Glutamatergic neuron (in vitro differentiated cells): ENCODE data around the gene RAPGEF2. TPM values are rescaled to one million over a fixed set of nuclear protein-coding genes. Genes with fewer than 3 reads are reported as not detected.
"Not testable (repeated sequence)": the region's sequence is repeated elsewhere in the genome, so short reads cannot be mapped to it uniquely, and the experiment has no call there.

Experiments used
- DNase-seq: peaks from one replicate; pipeline ENCODE4 v3.0.0; 2022
- H3K27ac Mint-ChIP-seq: one replicate; pipeline ENCODE4 v1.8.0; 2020; ENCODE audit warnings: mild to moderate bottlenecking, mixed read lengths, inconsistent platforms; ENCODE audit not compliant: unreplicated experiment
- H3K27me3 Mint-ChIP-seq: one replicate; pipeline ENCODE4 v1.8.0; 2020; ENCODE audit warnings: mild to moderate bottlenecking, moderate library complexity, mixed read lengths, inconsistent platforms; ENCODE audit not compliant: unreplicated experiment
- H3K36me3 Mint-ChIP-seq: one replicate; pipeline ENCODE4 v1.8.0; 2020; ENCODE audit warnings: mild to moderate bottlenecking, mixed read lengths, inconsistent platforms; ENCODE audit not compliant: unreplicated experiment
- H3K4me1 Mint-ChIP-seq: one replicate; pipeline ENCODE4 v1.8.0; 2020; ENCODE audit warnings: mild to moderate bottlenecking, low read depth, mixed read lengths, inconsistent platforms; ENCODE audit not compliant: unreplicated experiment
- H3K4me3 Mint-ChIP-seq: one replicate; pipeline ENCODE4 v1.8.0; 2020; ENCODE audit warnings: mild to moderate bottlenecking, mixed read lengths, inconsistent platforms; ENCODE audit not compliant: unreplicated experiment
- H3K9me3 Mint-ChIP-seq: one replicate; pipeline ENCODE4 v1.8.0; 2020; ENCODE audit warnings: mild to moderate bottlenecking, moderate library complexity, mixed read lengths, inconsistent platforms; ENCODE audit not compliant: unreplicated experiment
- total RNA-seq: library from RNA; stranded (reverse); fragmentation: NEBNext Ultra II Directional; extraction: Animal tissue kit (Norgen Biotek cat#: 25700); gene quantifications from one replicate; pipeline ENCODE4 v1.2.1, GENCODE V29; 2021; ENCODE audit not compliant: unreplicated experiment
- TF ChIP-seq, protein P1 (sequence below): fragments of 200-600 bp; sonication (generic); IDR thresholded peaks from one replicate; pipeline ENCODE4 v1.5.0; 2021; ENCODE audit not compliant: partially characterized antibody, unreplicated experiment

RAPGEF2 gene
- total RNA-seq, 1 donor from 2014 or later: 58.4 TPM

DNA sequence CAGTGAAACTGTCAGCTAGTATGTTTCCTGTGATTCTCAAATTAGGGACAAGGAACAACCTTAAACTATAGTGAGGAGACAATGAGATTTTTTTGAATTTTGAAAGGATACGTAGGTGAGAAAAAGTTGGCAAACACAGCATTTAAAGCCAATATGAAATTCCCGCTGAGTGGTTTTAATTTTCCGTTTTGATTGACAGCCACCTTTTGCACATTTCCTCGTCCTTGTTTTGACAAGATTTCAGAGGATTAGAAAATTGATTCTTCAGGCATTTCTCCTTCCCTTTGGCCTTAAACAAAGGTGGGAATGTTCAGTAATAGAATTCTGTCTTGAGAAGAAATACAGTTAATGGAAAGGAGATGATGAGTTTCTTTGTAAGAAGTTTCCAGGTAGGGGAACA lies 52.2 kb downstream of the RAPGEF2 start:
- TF ChIP-seq, protein P1, sequence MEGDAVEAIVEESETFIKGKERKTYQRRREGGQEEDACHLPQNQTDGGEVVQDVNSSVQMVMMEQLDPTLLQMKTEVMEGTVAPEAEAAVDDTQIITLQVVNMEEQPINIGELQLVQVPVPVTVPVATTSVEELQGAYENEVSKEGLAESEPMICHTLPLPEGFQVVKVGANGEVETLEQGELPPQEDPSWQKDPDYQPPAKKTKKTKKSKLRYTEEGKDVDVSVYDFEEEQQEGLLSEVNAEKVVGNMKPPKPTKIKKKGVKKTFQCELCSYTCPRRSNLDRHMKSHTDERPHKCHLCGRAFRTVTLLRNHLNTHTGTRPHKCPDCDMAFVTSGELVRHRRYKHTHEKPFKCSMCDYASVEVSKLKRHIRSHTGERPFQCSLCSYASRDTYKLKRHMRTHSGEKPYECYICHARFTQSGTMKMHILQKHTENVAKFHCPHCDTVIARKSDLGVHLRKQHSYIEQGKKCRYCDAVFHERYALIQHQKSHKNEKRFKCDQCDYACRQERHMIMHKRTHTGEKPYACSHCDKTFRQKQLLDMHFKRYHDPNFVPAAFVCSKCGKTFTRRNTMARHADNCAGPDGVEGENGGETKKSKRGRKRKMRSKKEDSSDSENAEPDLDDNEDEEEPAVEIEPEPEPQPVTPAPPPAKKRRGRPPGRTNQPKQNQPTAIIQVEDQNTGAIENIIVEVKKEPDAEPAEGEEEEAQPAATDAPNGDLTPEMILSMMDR: no peak
- no peak overlapping the region for H3K27ac Mint-ChIP-seq
- DNase-seq: no peak
- H3K36me3 Mint-ChIP-seq: no peaks in the 10 kb centered on the region
- H3K27me3 Mint-ChIP-seq: no peaks in the 10 kb centered on the region
- H3K4me3 Mint-ChIP-seq: no peak overlapping the region
- peaks cover 2% of the 10 kb centered on the region for H3K9me3 Mint-ChIP-seq
- peaks cover 11% of the 10 kb centered on the region for H3K4me1 Mint-ChIP-seq

DNA sequence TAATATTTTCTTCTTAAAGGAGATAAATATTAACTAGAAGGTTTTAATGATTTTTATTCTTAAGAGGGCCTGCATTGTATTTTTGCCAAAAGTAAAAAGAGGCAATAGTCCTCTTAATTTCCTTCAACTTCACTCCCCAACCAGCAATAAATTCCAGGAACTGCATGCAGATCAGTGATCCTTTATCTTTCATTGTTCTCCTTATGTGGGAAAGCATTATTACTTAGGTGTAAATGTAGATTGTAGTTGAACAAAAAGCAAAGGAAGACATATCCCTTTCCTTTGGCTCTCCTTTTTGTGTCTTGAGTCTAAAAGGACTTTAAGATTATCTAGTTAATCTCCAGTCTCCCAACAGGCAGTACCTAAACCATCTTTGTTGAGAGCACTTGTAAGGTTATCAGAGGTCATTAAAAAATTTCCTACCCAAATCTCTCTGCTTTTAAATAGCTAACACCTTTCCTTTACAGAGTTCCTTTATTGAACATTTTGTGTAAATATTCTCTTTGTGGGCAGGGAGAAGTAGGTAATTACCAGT lies 55.3 kb downstream of the RAPGEF2 start:
- H3K36me3 Mint-ChIP-seq: no peaks in the 10 kb centered on the region
- peaks cover 2% of the 10 kb centered on the region for H3K9me3 Mint-ChIP-seq
- DNase-seq: no peak
- no peak overlapping the region for H3K4me3 Mint-ChIP-seq
- H3K27ac Mint-ChIP-seq: no peak overlapping the region
- peaks cover 12% of the 10 kb centered on the region for H3K4me1 Mint-ChIP-seq
- TF ChIP-seq, protein P1: no peak
- no peaks in the 10 kb centered on the region for H3K27me3 Mint-ChIP-seq

DNA sequence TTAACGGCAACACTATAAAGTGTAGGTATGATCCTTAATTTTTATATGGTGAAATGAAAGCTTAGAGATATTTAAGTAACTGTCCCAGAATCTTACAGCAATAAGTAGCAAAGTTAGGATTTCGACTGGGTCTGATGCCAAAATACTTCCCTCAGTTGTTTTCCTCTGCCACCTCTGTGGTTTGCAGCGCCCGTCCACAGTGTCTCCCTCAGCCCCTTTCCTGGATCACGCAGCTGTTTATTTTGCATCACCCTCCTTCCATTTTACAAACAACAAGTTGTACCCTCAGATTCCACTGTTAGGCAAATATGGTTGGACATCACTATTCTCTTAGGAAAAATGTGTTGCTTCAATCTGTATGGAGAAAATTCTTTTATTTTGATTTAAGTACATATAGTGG lies 56.1 kb downstream of the RAPGEF2 start:
- TF ChIP-seq, protein P1: no peak
- Mint-ChIP-seq H3K27me3 (no peaks in the 10 kb centered on the region), H3K27ac (no peak overlapping the region), H3K9me3 (peaks cover 2% of the 10 kb centered on the region), H3K4me3 (no peak overlapping the region), H3K36me3 (no peaks in the 10 kb centered on the region), H3K4me1 (peaks cover 12% of the 10 kb centered on the region)
- DNase-seq: no peak

DNA sequence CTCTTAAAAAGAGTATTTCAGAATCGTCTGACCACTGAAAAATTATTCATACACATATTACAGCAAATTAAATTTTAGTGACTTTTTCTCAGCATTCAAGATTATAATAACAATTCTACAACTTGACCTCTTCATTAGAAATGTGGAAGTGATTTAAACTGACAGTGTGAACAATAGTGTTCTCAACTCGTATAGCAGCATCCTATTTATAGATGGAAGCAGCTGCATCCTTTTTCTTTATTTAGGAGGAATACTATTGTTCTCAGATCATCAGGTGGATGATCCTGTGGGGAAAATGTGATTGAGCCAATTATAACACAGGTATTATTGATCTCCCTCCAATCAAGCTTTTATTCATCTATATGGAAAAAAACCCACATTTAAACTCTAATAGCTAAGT lies 56.7 kb downstream of the RAPGEF2 start:
- TF ChIP-seq, protein P1: no peak
- Mint-ChIP-seq H3K9me3 (peaks cover 2% of the 10 kb centered on the region), H3K4me3 (no peak overlapping the region), H3K36me3 (no peaks in the 10 kb centered on the region), H3K27ac (no peak overlapping the region), H3K4me1 (peaks cover 12% of the 10 kb centered on the region), H3K27me3 (no peaks in the 10 kb centered on the region)
- DNase-seq: no peak

DNA sequence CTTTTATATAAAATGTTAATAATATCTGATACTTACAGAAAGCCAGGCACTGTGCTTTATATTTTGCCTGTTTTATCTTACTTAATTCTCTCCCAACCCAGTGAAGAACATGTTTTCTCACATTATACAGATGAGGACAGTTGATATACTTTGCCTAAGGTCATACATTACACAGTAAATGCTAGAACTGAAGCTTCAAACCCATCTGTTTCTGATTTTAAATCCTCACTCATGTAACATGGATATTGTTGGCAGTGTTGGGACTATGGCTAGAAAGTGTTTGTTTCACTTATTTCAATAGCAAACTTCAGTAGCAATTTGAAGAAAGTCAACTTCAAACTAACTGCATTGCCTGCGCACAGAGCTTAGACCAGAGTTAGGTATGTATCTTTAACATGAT lies 57.4 kb downstream of the RAPGEF2 start:
- H3K4me1 Mint-ChIP-seq: peaks cover 11% of the 10 kb centered on the region
- TF ChIP-seq, protein P1: no peak
- H3K9me3 Mint-ChIP-seq: peaks cover 2% of the 10 kb centered on the region
- H3K27ac Mint-ChIP-seq: no peak overlapping the region
- no peak for DNase-seq
- H3K36me3 Mint-ChIP-seq: no peaks in the 10 kb centered on the region
- H3K4me3 Mint-ChIP-seq: no peak overlapping the region
- no peaks in the 10 kb centered on the region for H3K27me3 Mint-ChIP-seq

DNA sequence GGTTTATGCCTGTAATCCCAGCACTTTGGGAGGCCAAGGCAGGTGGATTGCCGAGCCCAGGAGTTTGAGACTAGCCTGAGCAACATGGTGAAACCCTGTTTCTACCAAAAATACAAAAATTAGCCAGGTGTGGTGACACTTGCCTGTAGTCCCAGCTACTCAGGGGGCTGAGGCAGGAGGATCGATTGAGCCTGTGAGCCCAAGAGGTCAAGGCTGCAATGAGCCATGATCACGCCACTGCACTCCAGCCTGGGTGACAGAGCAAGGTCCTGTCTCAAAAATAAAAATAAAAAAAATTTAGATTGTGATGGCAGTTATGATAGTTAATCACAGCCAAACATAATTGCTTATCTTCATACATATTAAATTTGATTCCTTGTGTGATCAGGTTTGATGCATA lies 58.6 kb downstream of the RAPGEF2 start:
- not testable (repeated sequence) for H3K27ac Mint-ChIP-seq, H3K36me3 Mint-ChIP-seq, H3K27me3 Mint-ChIP-seq, DNase-seq, H3K4me3 Mint-ChIP-seq, H3K9me3 Mint-ChIP-seq, H3K4me1 Mint-ChIP-seq
